Measurements from ENCODE around the gene KRTAP6-2. TPM values are rescaled to one million over a fixed set of nuclear protein-coding genes. Genes with fewer than 3 reads are reported as not detected.

Gene KRTAP6-2
- total RNA-seq, 1 donor from 2014 or later, result not detected

- Histone ChIP-seq H3K4me2 (no peak overlapping the region), H3K9ac (no peak overlapping the region), H3K27ac (no peak overlapping the region), H3K4me3 (no peak overlapping the region), H3K36me3 (no peaks in the 10 kb centered on the region), H3F3A (ENCODE audit: low read depth) (no peaks in the 10 kb centered on the region), H4K20me1 (ENCODE audit: low read depth) (no peaks in the 10 kb centered on the region), H3K4me1 (no peaks in the 10 kb centered on the region), H3K27me3 (no peaks in the 10 kb centered on the region), H3K9me3 (ENCODE audit: low read depth) (peaks cover 7% of the 10 kb centered on the region), H3K79me2 (ENCODE audit: low read depth) (no peaks in the 10 kb centered on the region), H2AFZ (replicated peaks) (no peak overlapping the region)
- Mint-ChIP-seq H3K27me3 (ENCODE audit: insufficient read depth, low read depth) (peaks cover 2% of the 10 kb centered on the region), H3K4me3 (no peak overlapping the region), H3K36me3 (no peaks in the 10 kb centered on the region), H3K4me1 (no peaks in the 10 kb centered on the region), H3K27ac (no peak overlapping the region), H3K9me3 (no peaks in the 10 kb centered on the region)
- DNase-seq (ENCODE audit: low spot score), result no peak
- TF ChIP-seq EZH2 (IDR thresholded peaks at IDR 0.05), result no peak
- TF ChIP-seq, protein P1, sequence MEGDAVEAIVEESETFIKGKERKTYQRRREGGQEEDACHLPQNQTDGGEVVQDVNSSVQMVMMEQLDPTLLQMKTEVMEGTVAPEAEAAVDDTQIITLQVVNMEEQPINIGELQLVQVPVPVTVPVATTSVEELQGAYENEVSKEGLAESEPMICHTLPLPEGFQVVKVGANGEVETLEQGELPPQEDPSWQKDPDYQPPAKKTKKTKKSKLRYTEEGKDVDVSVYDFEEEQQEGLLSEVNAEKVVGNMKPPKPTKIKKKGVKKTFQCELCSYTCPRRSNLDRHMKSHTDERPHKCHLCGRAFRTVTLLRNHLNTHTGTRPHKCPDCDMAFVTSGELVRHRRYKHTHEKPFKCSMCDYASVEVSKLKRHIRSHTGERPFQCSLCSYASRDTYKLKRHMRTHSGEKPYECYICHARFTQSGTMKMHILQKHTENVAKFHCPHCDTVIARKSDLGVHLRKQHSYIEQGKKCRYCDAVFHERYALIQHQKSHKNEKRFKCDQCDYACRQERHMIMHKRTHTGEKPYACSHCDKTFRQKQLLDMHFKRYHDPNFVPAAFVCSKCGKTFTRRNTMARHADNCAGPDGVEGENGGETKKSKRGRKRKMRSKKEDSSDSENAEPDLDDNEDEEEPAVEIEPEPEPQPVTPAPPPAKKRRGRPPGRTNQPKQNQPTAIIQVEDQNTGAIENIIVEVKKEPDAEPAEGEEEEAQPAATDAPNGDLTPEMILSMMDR (IDR thresholded peaks at IDR 0.05), result no peak
These were observed 35.6 kb downstream of the KRTAP6-2 start for GRCh38 chr21:30563072-30563471.

DNA sequence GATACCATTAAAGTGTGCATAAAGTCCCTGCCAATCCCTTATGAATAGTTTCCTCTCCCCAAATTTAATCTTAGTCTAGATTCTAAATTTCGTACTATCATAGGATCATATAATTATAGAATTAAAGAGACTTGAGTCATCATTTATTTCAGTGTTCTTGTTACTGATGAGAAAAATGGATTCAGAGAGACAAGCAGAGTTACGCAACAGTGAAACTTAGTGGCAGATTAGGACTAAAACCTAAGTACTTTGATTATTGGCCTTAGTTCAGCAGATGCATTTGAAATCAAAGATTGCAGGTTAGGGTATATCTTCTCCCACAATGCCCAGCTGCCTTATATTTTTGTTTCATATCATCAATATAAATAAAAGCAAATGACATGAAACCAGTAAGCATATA, 36.7 kb downstream of the KRTAP6-2 start:
- Histone ChIP-seq H3K4me3 (no peak overlapping the region), H3K36me3 (no peaks in the 10 kb centered on the region), H3K27me3 (no peaks in the 10 kb centered on the region), H3K9ac (no peak overlapping the region), H3K27ac (no peak overlapping the region), H3K79me2 (ENCODE audit: low read depth) (no peaks in the 10 kb centered on the region), H3K4me1 (no peaks in the 10 kb centered on the region), H3K9me3 (ENCODE audit: low read depth) (peaks cover 7% of the 10 kb centered on the region), H3K4me2 (no peak overlapping the region), H2AFZ (replicated peaks) (no peak overlapping the region), H3F3A (ENCODE audit: low read depth) (no peaks in the 10 kb centered on the region), H4K20me1 (ENCODE audit: low read depth) (no peaks in the 10 kb centered on the region)
- Mint-ChIP-seq H3K36me3 (no peaks in the 10 kb centered on the region), H3K27ac (no peak overlapping the region), H3K27me3 (ENCODE audit: insufficient read depth, low read depth) (peaks cover 2% of the 10 kb centered on the region), H3K9me3 (no peaks in the 10 kb centered on the region), H3K4me3 (no peak overlapping the region), H3K4me1 (no peaks in the 10 kb centered on the region)
- TF ChIP-seq EZH2phosphoT487 (IDR thresholded peaks at IDR 0.05) (no peak), EZH2 (IDR thresholded peaks at IDR 0.05) (no peak)
- TF ChIP-seq, protein P1 (IDR thresholded peaks at IDR 0.05), result no peak
- no peak for DNase-seq (ENCODE audit: low spot score)

- Histone ChIP-seq H3K27ac (no peak within 1 kb of the TSS), H3F3A (ENCODE audit: low read depth) (no peaks in the 10 kb centered on the region), H3K9me3 (ENCODE audit: low read depth) (peaks cover 9% of the 10 kb centered on the region), H3K27me3 (no peaks in the 10 kb centered on the region), H3K79me2 (ENCODE audit: low read depth) (no peaks in the 10 kb centered on the region), H3K9ac (no peak within 1 kb of the TSS), H3K4me1 (no peaks in the 10 kb centered on the region), H3K36me3 (no peaks in the 10 kb centered on the region), H2AFZ (replicated peaks) (no peak within 1 kb of the TSS), H3K4me2 (no peak within 1 kb of the TSS), H3K4me3 (no peak within 1 kb of the TSS), H4K20me1 (ENCODE audit: low read depth) (no peaks in the 10 kb centered on the region)
- no peak for DNase-seq (ENCODE audit: low spot score)
- TF ChIP-seq EZH2phosphoT487 (IDR thresholded peaks at IDR 0.05) (no peak), EZH2 (IDR thresholded peaks at IDR 0.05) (no peak)
- TF ChIP-seq, protein P1 (IDR thresholded peaks at IDR 0.05), result no peak
- Mint-ChIP-seq H3K27me3 (ENCODE audit: insufficient read depth, low read depth) (peaks cover 2% of the 10 kb centered on the region), H3K36me3 (no peaks in the 10 kb centered on the region), H3K4me3 (no peak within 1 kb of the TSS), H3K27ac (no peak within 1 kb of the TSS), H3K4me1 (no peaks in the 10 kb centered on the region), H3K9me3 (no peaks in the 10 kb centered on the region)
These were observed 37.3 kb downstream of the KRTAP6-2 start, which contains the start of gene KRTAP19-7 for GRCh38 chr21:30561264-30561895. Gene KRTAP19-7 (minus strand): TSS chr21:30561314. CDS start chr21:30561289, 25 bp downstream.
